ENCODE results near the gene TBL2. TPM values are rescaled to one million over a fixed set of nuclear protein-coding genes. Genes with fewer than 3 reads are reported as not detected.
"Not testable (repeated sequence)": the region's sequence is repeated elsewhere in the genome, so short reads cannot be mapped to it uniquely, and the experiment has no call there.

TBL2 gene
- polyA plus RNA-seq, 1 donor from 2014 or later, result 38.6 TPM

DNA sequence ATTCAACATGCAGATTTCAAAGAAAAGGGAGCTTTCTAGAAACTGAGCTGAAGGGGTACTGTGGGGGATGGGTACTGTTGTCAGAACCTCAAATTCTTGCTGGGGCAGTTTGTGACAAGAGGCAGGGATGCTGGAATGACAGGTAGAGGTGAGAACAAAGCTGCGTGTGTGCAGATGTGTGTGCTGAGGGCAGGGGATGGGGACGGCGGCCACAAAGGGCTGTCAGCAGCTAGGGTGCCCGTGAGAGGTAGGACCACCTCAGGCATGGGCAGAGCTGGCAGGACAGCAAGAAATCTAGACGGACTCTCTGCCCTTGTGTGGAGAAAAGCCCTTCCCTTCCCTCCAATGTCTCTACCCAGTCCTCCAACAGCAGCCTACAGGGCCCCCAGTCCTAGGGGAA lies 41.9 kb downstream of the TBL2 start:
- no peak overlapping the region for H3K27ac ChIP-seq (ENCODE audit: low read length)
- no peaks in the 10 kb centered on the region for H4K20me1 ChIP-seq (ENCODE audit: insufficient read depth)
- no peak overlapping the region for H2AFZ ChIP-seq (ENCODE audit: low read depth, low read length)
- no peaks in the 10 kb centered on the region for H3K27me3 ChIP-seq (ENCODE audit: insufficient read depth, low read depth, low read length)
- H3F3A ChIP-seq (ENCODE audit: insufficient read depth, low read length, poor library complexity, severe bottlenecking), result no peaks in the 10 kb centered on the region
- no peaks in the 10 kb centered on the region for H3K9me2 ChIP-seq (ENCODE audit: insufficient read depth, low read length)
- H3K9me3 ChIP-seq (ENCODE audit: low read length), result no peaks in the 10 kb centered on the region
- H3K4me3 ChIP-seq (ENCODE audit: low read length), result no peak overlapping the region
- TF ChIP-seq MXI1 (conservative IDR thresholded peaks at IDR 0.05; ENCODE audit: poor library complexity, severe bottlenecking) (no peak), TAF1 (IDR thresholded peaks at IDR 0.05; ENCODE audit: low read depth) (no peak), SMC3 (conservative IDR thresholded peaks at IDR 0.05; ENCODE audit: poor library complexity) (no peak), EP300 (conservative IDR thresholded peaks at IDR 0.05; ENCODE audit: poor library complexity, severe bottlenecking) (no peak), EZH2 (IDR thresholded peaks at IDR 0.05; ENCODE audit: borderline replicate concordance, insufficient read depth, low read length, poor library complexity, severe bottlenecking) (no peak), POLR2AphosphoS5 (IDR thresholded peaks at IDR 0.05) (no peak), RAD21 (conservative IDR thresholded peaks at IDR 0.05) (no peak)
- TF ChIP-seq, protein P1, sequence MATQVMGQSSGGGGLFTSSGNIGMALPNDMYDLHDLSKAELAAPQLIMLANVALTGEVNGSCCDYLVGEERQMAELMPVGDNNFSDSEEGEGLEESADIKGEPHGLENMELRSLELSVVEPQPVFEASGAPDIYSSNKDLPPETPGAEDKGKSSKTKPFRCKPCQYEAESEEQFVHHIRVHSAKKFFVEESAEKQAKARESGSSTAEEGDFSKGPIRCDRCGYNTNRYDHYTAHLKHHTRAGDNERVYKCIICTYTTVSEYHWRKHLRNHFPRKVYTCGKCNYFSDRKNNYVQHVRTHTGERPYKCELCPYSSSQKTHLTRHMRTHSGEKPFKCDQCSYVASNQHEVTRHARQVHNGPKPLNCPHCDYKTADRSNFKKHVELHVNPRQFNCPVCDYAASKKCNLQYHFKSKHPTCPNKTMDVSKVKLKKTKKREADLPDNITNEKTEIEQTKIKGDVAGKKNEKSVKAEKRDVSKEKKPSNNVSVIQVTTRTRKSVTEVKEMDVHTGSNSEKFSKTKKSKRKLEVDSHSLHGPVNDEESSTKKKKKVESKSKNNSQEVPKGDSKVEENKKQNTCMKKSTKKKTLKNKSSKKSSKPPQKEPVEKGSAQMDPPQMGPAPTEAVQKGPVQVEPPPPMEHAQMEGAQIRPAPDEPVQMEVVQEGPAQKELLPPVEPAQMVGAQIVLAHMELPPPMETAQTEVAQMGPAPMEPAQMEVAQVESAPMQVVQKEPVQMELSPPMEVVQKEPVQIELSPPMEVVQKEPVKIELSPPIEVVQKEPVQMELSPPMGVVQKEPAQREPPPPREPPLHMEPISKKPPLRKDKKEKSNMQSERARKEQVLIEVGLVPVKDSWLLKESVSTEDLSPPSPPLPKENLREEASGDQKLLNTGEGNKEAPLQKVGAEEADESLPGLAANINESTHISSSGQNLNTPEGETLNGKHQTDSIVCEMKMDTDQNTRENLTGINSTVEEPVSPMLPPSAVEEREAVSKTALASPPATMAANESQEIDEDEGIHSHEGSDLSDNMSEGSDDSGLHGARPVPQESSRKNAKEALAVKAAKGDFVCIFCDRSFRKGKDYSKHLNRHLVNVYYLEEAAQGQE (IDR thresholded peaks at IDR 0.05; ENCODE audit: borderline replicate concordance), result no peak
- TF ChIP-seq, protein P2, sequence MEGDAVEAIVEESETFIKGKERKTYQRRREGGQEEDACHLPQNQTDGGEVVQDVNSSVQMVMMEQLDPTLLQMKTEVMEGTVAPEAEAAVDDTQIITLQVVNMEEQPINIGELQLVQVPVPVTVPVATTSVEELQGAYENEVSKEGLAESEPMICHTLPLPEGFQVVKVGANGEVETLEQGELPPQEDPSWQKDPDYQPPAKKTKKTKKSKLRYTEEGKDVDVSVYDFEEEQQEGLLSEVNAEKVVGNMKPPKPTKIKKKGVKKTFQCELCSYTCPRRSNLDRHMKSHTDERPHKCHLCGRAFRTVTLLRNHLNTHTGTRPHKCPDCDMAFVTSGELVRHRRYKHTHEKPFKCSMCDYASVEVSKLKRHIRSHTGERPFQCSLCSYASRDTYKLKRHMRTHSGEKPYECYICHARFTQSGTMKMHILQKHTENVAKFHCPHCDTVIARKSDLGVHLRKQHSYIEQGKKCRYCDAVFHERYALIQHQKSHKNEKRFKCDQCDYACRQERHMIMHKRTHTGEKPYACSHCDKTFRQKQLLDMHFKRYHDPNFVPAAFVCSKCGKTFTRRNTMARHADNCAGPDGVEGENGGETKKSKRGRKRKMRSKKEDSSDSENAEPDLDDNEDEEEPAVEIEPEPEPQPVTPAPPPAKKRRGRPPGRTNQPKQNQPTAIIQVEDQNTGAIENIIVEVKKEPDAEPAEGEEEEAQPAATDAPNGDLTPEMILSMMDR (IDR thresholded peaks at IDR 0.05; ENCODE audit: poor library complexity, severe bottlenecking), result no peak
- H3K36me3 ChIP-seq (ENCODE audit: insufficient read depth, low read length), result no peaks in the 10 kb centered on the region
- H3K9ac ChIP-seq (ENCODE audit: low read length), result no peak overlapping the region
- H3K79me2 ChIP-seq (replicated peaks; ENCODE audit: insufficient read depth, low read length), result no peaks in the 10 kb centered on the region
- no peak overlapping the region for H3K4me2 ChIP-seq (ENCODE audit: low read length)

DNA sequence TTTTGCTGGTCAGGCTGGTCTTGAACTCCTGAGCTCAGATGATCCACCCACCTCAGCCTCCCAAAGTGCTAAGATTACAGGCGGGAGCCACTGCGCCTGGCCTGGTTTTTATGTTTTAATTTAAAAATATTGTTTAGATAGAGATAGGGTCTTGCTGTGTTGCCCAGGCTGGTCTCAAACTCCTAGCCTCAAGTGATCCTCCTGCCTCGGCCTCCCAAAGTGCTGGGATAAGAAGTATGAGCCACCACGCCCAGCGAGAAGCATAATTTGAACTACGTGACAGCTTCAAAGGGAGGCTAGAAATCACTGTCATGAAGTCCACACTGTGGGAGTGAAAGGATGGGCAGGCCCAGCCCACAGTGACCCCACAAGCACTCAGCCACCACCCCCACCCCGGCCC lies 42.5 kb downstream of the TBL2 start:
- not testable (repeated sequence) for H3K9me2 ChIP-seq (ENCODE audit: insufficient read depth, low read length); H4K20me1 ChIP-seq (ENCODE audit: insufficient read depth); H3K27ac ChIP-seq (ENCODE audit: low read length); H3K9ac ChIP-seq (ENCODE audit: low read length); H3K79me2 ChIP-seq (replicated peaks; ENCODE audit: insufficient read depth, low read length); H3F3A ChIP-seq (ENCODE audit: insufficient read depth, low read length, poor library complexity, severe bottlenecking); H2AFZ ChIP-seq (ENCODE audit: low read depth, low read length); H3K27me3 ChIP-seq (ENCODE audit: insufficient read depth, low read depth, low read length); H3K9me3 ChIP-seq (ENCODE audit: low read length); H3K4me3 ChIP-seq (ENCODE audit: low read length); H3K36me3 ChIP-seq (ENCODE audit: insufficient read depth, low read length); H3K4me2 ChIP-seq (ENCODE audit: low read length)

DNA sequence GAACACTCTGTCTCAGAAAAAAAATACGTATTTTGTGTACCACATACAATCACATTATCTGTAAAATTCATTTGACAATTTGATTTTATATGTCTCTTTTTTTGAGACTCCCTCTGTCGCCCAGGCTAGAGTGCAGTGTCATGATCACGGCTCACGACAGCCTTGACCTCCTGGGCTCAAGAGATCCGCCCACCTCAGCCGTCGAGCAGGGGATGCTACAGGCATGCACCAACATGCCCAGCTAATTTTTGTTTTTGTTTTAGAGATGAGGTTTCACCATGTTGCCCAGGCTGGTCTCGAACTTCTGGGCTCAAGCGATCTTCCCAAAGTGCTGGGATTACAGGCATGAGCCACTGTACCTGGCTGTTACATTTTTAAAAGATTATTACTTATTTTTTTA lies 44.6 kb downstream of the TBL2 start:
- Histone ChIP-seq H3K9me3 (ENCODE audit: low read length) (no peaks in the 10 kb centered on the region), H3K27ac (ENCODE audit: low read length) (no peak overlapping the region), H4K20me1 (ENCODE audit: insufficient read depth) (no peaks in the 10 kb centered on the region), H2AFZ (ENCODE audit: low read depth, low read length) (no peak overlapping the region), H3K27me3 (ENCODE audit: insufficient read depth, low read depth, low read length) (no peaks in the 10 kb centered on the region), H3K79me2 (replicated peaks; ENCODE audit: insufficient read depth, low read length) (no peaks in the 10 kb centered on the region), H3F3A (ENCODE audit: insufficient read depth, low read length, poor library complexity, severe bottlenecking) (no peaks in the 10 kb centered on the region), H3K9ac (ENCODE audit: low read length) (no peak overlapping the region), H3K4me2 (ENCODE audit: low read length) (no peak overlapping the region), H3K4me3 (ENCODE audit: low read length) (no peak overlapping the region), H3K36me3 (ENCODE audit: insufficient read depth, low read length) (no peaks in the 10 kb centered on the region), H3K9me2 (ENCODE audit: insufficient read depth, low read length) (no peaks in the 10 kb centered on the region)
- no peak for TF ChIP-seq EZH2 (IDR thresholded peaks at IDR 0.05; ENCODE audit: borderline replicate concordance, insufficient read depth, low read length, poor library complexity, severe bottlenecking)
- no peak for TF ChIP-seq RAD21 (conservative IDR thresholded peaks at IDR 0.05)
- TF ChIP-seq POLR2AphosphoS5 (IDR thresholded peaks at IDR 0.05), result no peak
- TF ChIP-seq SMC3 (conservative IDR thresholded peaks at IDR 0.05; ENCODE audit: poor library complexity), result no peak
- TF ChIP-seq MXI1 (conservative IDR thresholded peaks at IDR 0.05; ENCODE audit: poor library complexity, severe bottlenecking), result no peak
- TF ChIP-seq TAF1 (IDR thresholded peaks at IDR 0.05; ENCODE audit: low read depth), result no peak
- TF ChIP-seq, protein P1 (IDR thresholded peaks at IDR 0.05; ENCODE audit: borderline replicate concordance), result no peak
- TF ChIP-seq, protein P2 (IDR thresholded peaks at IDR 0.05; ENCODE audit: poor library complexity, severe bottlenecking), result no peak
- no peak for TF ChIP-seq EP300 (conservative IDR thresholded peaks at IDR 0.05; ENCODE audit: poor library complexity, severe bottlenecking)

All from neural cell (in vitro differentiated cells).